Measurements from ENCODE around the gene ERICH4.

DNA sequence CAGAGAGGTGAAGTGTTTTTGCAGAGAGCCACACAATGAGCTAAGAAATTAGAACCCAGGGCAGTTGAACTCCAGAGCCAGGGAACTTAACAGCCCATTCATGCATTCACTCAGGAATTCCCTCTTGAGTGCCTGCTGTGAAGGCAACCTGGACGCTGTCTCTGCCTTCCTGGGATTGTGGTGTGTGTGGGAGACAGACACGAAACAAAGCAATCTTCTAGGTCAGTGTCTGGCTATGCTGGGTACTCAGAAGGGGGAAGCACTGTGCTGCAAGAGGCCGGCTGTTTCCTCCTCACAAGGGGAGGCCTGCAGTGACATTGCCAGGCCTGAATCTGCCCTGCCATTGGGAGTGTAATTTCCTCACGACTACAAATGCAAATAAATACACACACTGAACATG is 35.7 kb upstream of the ERICH4 start:
- no peak for TF ChIP-seq ZFX (IDR thresholded peaks at IDR 0.05)
- TF ChIP-seq, protein P1, sequence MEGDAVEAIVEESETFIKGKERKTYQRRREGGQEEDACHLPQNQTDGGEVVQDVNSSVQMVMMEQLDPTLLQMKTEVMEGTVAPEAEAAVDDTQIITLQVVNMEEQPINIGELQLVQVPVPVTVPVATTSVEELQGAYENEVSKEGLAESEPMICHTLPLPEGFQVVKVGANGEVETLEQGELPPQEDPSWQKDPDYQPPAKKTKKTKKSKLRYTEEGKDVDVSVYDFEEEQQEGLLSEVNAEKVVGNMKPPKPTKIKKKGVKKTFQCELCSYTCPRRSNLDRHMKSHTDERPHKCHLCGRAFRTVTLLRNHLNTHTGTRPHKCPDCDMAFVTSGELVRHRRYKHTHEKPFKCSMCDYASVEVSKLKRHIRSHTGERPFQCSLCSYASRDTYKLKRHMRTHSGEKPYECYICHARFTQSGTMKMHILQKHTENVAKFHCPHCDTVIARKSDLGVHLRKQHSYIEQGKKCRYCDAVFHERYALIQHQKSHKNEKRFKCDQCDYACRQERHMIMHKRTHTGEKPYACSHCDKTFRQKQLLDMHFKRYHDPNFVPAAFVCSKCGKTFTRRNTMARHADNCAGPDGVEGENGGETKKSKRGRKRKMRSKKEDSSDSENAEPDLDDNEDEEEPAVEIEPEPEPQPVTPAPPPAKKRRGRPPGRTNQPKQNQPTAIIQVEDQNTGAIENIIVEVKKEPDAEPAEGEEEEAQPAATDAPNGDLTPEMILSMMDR (conservative IDR thresholded peaks at IDR 0.05), result no peak
